T-helper 2 cell treated with Interferon-gamma antibody and Interleukin-4, amounts not matched to agents 5 μg/mL and 100 μg/mL, for 36 hours (primary cell): ENCODE results near the gene PET117.
"Not testable (repeated sequence)": the region's sequence is repeated elsewhere in the genome, so short reads cannot be mapped to it uniquely, and the experiment has no call there.

Source experiments
- DNase-seq: peaks from one replicate; pipeline ENCODE4 v3.0.0; 2021; ENCODE audit warnings: low spot score
- H3K27ac Mint-ChIP-seq: one replicate; pipeline ENCODE4 v1.8.0; 2021; ENCODE audit warnings: mild to moderate bottlenecking, mixed read lengths
- H3K27me3 Mint-ChIP-seq: one replicate; pipeline ENCODE4 v1.8.0; 2021; ENCODE audit warnings: low read depth, mixed read lengths
- H3K36me3 Mint-ChIP-seq: one replicate; pipeline ENCODE4 v1.8.0; 2021; ENCODE audit warnings: low read depth, mixed read lengths
- H3K4me1 Mint-ChIP-seq: one replicate; pipeline ENCODE4 v1.8.0; 2021; ENCODE audit warnings: low read depth, mixed read lengths
- H3K4me3 Mint-ChIP-seq: one replicate; pipeline ENCODE4 v1.8.0; 2022; ENCODE audit warnings: mild to moderate bottlenecking, moderate library complexity, mixed read lengths
- H3K9me3 Mint-ChIP-seq: one replicate; pipeline ENCODE4 v1.8.0; 2021; ENCODE audit warnings: mixed read lengths

The PET117 gene

DNA sequence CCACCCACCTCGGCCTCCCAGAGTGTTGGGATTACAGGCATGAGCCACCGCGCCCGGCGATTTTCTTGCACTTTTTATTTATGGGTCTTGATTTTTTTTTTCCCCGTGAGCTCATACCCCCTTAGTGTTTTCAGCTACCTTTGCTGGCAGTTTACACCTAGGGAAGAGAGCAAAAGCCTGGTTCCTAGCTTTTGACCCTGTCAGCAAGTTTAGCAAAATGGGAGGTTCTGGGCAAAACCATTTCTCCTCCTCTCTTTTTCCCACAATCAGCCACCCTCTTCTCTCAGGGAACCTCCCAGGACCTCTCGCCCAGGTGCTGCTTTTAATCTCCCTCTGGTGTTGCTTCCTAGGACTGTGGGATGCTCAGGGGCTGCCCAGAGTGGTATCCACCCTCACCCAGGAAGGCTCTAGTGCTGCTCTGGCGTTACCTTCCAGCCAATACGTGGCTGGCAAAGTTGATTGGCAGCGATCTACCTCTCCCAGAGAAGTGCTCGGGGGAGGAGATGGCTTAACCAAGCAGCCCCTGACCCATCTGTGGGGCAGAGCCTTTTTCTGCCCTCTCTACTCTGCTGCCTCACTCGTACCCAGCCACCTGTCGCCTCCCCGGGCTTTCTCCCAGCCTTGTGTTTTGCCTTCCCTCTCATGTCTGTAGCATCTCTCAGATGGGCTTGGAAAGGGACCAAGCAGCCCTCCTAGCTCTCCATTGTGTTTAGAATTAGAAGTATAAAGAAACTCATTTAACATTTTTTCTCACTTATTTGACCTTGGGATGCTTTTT, 37.4 kb downstream of the PET117 start:
- Mint-ChIP-seq H3K4me1 (peaks cover 1% of the 10 kb centered on the region), H3K36me3 (peaks cover 43% of the 10 kb centered on the region)

DNA sequence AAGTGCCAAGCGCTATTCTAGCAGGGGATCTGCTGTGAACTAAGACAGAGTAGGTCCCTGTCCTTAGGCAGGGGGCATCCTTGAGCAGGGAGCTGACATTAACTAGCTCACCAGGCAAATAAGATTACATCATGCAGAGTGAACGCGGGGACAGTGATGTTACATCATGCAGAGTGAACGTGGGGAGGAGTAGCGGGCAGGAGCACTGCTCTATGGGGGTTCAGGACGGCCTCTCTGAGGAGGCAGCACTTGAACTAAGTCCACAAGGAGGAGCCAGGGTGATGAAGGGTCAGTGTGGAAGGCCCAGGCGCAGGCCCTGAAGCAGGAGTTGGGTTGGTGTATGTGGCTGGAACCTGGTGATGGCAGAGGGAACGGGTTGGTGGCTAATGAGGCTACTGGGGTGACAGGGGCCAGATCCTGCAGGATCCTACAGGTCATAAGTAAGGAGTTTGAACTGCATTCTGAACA, 38.7 kb downstream of the PET117 start:
- H3K27me3 Mint-ChIP-seq, result no peaks in the 10 kb centered on the region
- no peak overlapping the region for H3K27ac Mint-ChIP-seq
- peaks cover 16% of the 10 kb centered on the region for H3K9me3 Mint-ChIP-seq
- DNase-seq, result no peak
- H3K4me1 Mint-ChIP-seq, result no peaks in the 10 kb centered on the region
- H3K36me3 Mint-ChIP-seq, result peaks cover 42% of the 10 kb centered on the region
- H3K4me3 Mint-ChIP-seq, result no peak overlapping the region

More for the DNA sequence above, 37.4 kb downstream of the PET117 start:
- Mint-ChIP-seq H3K4me3 (no peak overlapping the region), H3K9me3 (peaks cover 9% of the 10 kb centered on the region), H3K27ac (no peak overlapping the region), H3K27me3 (no peaks in the 10 kb centered on the region)
- DNase-seq, result no peak

DNA sequence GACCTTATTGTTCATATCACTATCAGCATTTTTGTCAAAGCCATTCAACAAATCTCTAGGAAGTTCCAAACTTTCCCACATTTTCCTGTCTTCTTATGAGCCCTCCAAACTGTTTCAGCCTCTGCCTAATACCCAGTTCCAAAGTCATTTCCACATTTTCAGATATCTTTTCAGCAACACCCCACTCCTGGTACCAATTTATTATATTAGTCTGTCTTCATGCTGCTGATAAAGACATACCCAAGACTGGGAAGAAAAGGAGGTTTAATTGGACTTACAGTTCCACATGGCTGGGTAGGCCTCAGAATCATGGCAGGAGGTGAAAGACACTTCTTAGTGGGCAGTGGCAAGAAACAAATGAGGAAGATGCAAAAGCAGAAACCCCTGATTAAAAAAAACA, 42.7 kb downstream of the PET117 start:
- peaks cover 16% of the 10 kb centered on the region for H3K9me3 Mint-ChIP-seq
- H3K27ac Mint-ChIP-seq, H3K4me3 Mint-ChIP-seq, H3K4me1 Mint-ChIP-seq, DNase-seq, H3K27me3 Mint-ChIP-seq: not testable (repeated sequence)
- peaks cover 65% of the 10 kb centered on the region for H3K36me3 Mint-ChIP-seq

DNA sequence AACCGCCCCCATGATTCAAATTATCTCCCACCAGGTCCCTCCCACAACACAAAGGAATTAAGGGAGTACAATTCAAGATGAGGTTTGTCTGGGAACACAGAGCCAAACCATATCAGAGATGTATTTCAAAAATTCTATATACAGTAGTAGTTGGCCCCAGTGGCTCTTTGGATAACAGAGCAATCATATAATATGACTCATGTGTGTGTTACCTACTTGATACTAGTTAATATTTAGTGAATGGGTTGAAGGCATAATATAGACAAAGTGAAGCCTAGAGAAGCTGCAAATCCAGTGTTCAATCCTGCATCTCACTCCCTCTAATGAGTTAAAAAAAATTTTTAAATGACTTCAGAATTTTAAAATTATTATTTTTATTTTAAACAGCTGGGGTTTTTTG, 43.2 kb downstream of the PET117 start:
- no peaks in the 10 kb centered on the region for H3K27me3 Mint-ChIP-seq
- H3K36me3 Mint-ChIP-seq, result peaks cover 68% of the 10 kb centered on the region
- H3K9me3 Mint-ChIP-seq, result peaks cover 16% of the 10 kb centered on the region
- H3K4me3 Mint-ChIP-seq, result no peak overlapping the region
- no peaks in the 10 kb centered on the region for H3K4me1 Mint-ChIP-seq
- no peak for DNase-seq
- H3K27ac Mint-ChIP-seq, result no peak overlapping the region

DNA sequence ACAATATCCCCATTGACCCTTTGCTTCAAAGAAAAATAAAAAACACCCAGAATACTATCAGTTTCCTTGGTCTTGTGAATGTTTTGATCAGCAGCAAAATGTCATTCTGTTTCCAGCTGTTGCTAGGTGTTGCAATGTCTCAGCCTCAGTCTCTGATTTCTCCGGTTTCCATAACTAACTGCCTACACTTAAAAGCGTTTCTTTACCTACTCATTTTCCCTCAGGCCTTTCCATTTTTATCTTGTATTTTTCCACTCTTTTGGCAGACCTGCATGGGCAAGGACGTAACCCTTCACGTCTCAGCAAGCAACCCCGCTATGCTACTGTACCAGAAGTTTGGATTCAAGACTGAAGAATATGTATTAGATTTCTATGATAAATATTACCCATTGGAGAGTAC, 49.4 kb downstream of the PET117 start:
- Mint-ChIP-seq H3K4me1 (peaks cover 3% of the 10 kb centered on the region), H3K27me3 (no peaks in the 10 kb centered on the region), H3K36me3 (peaks cover 40% of the 10 kb centered on the region), H3K9me3 (no peaks in the 10 kb centered on the region), H3K4me3 (no peak overlapping the region), H3K27ac (no peak overlapping the region)
- no peak for DNase-seq

DNA sequence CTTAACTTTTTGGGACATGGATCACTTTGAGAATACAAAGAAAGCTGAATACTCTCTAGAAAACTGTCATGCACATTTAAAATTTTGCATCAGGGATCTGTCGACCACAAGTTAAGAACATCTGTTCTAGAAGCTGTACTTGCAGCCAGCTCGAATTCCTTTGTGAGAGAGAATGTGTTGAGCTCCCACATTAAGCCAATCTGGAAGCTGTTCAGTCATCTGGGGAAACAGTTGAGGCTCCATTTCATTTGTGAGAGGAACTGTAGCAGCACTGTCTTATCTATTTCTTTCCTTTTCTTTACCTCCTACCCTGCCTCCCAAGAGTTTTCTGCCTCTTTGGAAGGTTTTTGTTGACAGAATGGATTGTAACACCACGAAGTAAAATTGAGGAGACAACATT, 50.8 kb downstream of the PET117 start:
- Mint-ChIP-seq H3K27ac (no peak overlapping the region), H3K4me3 (no peak overlapping the region), H3K27me3 (no peaks in the 10 kb centered on the region), H3K36me3 (peaks cover 29% of the 10 kb centered on the region), H3K4me1 (peaks cover 3% of the 10 kb centered on the region), H3K9me3 (no peaks in the 10 kb centered on the region)
- DNase-seq, result no peak

DNA sequence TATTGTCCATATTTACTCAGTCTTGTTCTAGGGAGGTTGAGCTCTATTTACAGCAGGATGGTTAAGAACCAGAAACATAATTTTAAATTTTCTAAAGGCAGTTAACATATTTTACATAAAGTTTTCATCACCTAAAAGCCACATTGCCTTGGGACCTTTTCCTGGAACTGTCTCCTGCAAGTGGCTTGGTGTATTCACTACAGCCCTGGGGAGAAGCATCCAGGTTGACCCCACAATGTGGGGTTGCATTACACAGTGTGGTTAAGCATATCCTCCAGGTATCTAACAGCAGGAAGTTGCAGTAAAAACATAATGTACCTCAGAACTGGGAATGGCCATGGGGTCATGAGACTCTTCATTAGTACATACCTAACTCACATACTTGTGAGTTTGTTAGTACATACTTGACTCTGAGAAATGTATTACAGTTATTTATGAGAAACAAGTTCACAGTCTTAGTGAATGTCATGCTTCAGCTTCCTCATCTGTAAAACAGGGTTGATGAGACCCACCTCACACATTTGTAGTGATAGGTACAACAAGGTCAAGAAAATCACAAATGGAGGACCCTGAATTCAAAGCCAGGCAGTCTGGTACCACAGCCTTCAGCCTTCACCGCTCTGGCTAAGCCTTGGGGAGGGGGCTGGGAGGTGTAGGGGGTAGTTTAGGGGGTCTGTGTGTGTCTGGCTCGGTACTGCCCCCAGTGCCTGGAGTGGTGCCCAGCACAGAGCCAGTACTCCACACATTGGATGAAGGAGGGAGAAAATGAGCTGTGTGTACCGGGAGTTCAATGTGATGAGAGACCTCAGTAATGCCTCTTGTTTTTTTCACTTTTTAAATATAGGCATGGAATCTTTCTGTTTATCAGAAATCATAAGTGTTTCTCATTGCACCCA, 52.9 kb downstream of the PET117 start:
- no peaks in the 10 kb centered on the region for H3K9me3 Mint-ChIP-seq
- no peaks in the 10 kb centered on the region for H3K27me3 Mint-ChIP-seq
- DNase-seq, result no peak
- no peak overlapping the region for H3K4me3 Mint-ChIP-seq
- peaks cover 3% of the 10 kb centered on the region for H3K4me1 Mint-ChIP-seq
- H3K36me3 Mint-ChIP-seq, result peaks cover 16% of the 10 kb centered on the region
- no peak overlapping the region for H3K27ac Mint-ChIP-seq

DNA sequence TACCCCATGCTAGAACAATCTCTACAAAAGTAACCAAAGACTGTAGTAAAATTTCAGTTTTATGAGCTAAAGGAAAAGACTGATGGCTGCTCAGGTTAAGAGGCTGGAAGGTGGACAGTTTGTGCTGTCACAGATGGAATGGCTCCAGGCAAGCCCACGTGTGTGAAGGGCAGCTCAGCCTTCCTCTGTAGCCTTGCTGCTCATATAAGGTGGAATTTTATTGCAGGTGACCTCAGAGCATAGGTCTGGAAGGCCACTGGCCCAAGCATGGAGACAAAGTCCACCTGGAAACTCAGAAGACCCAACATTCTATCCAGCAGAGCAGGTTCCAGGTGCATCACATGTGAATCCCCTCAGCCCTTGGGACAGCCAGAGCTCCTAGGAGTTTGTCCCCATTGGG, 53.6 kb downstream of the PET117 start:
- Mint-ChIP-seq H3K27me3 (no peaks in the 10 kb centered on the region), H3K4me1 (peaks cover 3% of the 10 kb centered on the region), H3K36me3 (peaks cover 13% of the 10 kb centered on the region), H3K4me3 (no peak overlapping the region), H3K9me3 (no peaks in the 10 kb centered on the region), H3K27ac (no peak overlapping the region)
- DNase-seq, result no peak
